IMR-90 (cell line): ENCODE data around the gene ARHGAP24. TPM values are rescaled to one million over a fixed set of nuclear protein-coding genes. Genes with fewer than 3 reads are reported as not detected.

Source experiments
- ATAC-seq: fragments of 200-7000 bp; cut with Tn5 transposase; 2 replicates; pipeline ENCODE4 v1.9.1; 2020; ENCODE audit warnings: low read depth, mild to moderate bottlenecking, moderate library complexity
- BruUV-seq: library from RNA; stranded (reverse); fragments of 400-500 nt; replicated peaks from 2 replicates; lab custom pipeline; 2021; lab: Mats Ljungman, UMichigan
- CTCF ChIA-PET: fragments of 300-600 bp; formaldehyde crosslinking; extraction: SDS; loops from one replicate; lab custom pipeline; 2021; ENCODE audit warnings: antibody characterized with exemption; lab: Yijun Ruan, JAX
- POLR2A ChIA-PET: fragments of 300-600 bp; sonication (Branson Sonifier 250); formaldehyde crosslinking; loops from one replicate; lab custom pipeline; 2022; ENCODE audit warnings: antibody characterized with exemption; ENCODE audit not compliant: unreplicated experiment; lab: Charles Lee
- DNase-seq: peaks from one replicate; pipeline ENCODE4 v3.0.0; 2013
- H2AFZ ChIP-seq: replicated peaks from 2 replicates; pipeline ENCODE3; 2013; ENCODE audit warnings: low read length, mild to moderate bottlenecking; ENCODE audit not compliant: poor library complexity
- H2AK5ac ChIP-seq: 2 replicates; pipeline ENCODE4 v1.6.1; 2013; ENCODE audit warnings: low read depth, low read length, inconsistent platforms
- H2AK9ac ChIP-seq: replicated peaks from 2 replicates; pipeline ENCODE3; 2013; ENCODE audit warnings: mild to moderate bottlenecking, low read depth, low read length, moderate library complexity; ENCODE audit not compliant: poor library complexity
- H2BK120ac ChIP-seq: 2 replicates; pipeline ENCODE4 v1.6.1; 2013; ENCODE audit warnings: low read depth, low read length, inconsistent platforms
- H2BK15ac ChIP-seq: 3 replicates; pipeline ENCODE4 v1.6.1; 2013; ENCODE audit warnings: low read depth, low read length, inconsistent platforms
- H2BK20ac ChIP-seq: 2 replicates; pipeline ENCODE4 v1.6.1; 2013; ENCODE audit warnings: low read depth, mild to moderate bottlenecking, inconsistent platforms, low read length, moderate library complexity
- H2BK5ac ChIP-seq: 2 replicates; pipeline ENCODE4 v1.6.1; 2013; ENCODE audit warnings: mild to moderate bottlenecking, low read depth, low read length, inconsistent platforms; ENCODE audit not compliant: poor library complexity, severe bottlenecking
- H3K14ac ChIP-seq: replicated peaks from 2 replicates; pipeline ENCODE4 v1.6.1; 2013; ENCODE audit warnings: low read depth, low read length, inconsistent platforms
- H3K18ac ChIP-seq: 2 replicates; pipeline ENCODE4 v1.6.1; 2013; ENCODE audit warnings: low read depth, low read length, control low read depth
- H3K23ac ChIP-seq: 2 replicates; pipeline ENCODE4 v1.6.1; 2013; ENCODE audit warnings: low read depth, low read length, inconsistent platforms
- H3K27ac ChIP-seq: 2 replicates; pipeline ENCODE4 v1.5.1; 2013; ENCODE audit warnings: mild to moderate bottlenecking, control low read depth, low read length; ENCODE audit not compliant: insufficient read depth
- H3K27me3 ChIP-seq: 2 replicates; pipeline ENCODE4 v1.6.1; 2013; ENCODE audit warnings: low read length; ENCODE audit not compliant: control insufficient read depth, insufficient read depth
- H3K36me3 ChIP-seq: 2 replicates; pipeline ENCODE4 v1.6.1; 2013; ENCODE audit warnings: low read length, mixed read lengths; ENCODE audit not compliant: control insufficient read depth, insufficient read depth
- H3K4ac ChIP-seq: 2 replicates; pipeline ENCODE4 v1.6.1; 2013; ENCODE audit warnings: low read depth, low read length, inconsistent platforms
- H3K4me1 ChIP-seq: 2 replicates; pipeline ENCODE4 v1.6.1; 2013; ENCODE audit warnings: low read length, mixed read lengths; ENCODE audit not compliant: control insufficient read depth, insufficient read depth
- H3K4me2 ChIP-seq: 2 replicates; pipeline ENCODE4 v1.6.1; 2013; ENCODE audit warnings: low read depth, mild to moderate bottlenecking, control low read depth, low read length, moderate library complexity
- H3K4me3 ChIP-seq: 2 replicates; pipeline ENCODE4 v1.5.1; 2013; ENCODE audit warnings: low read depth, mild to moderate bottlenecking, control low read depth, low read length, moderate library complexity; ENCODE audit not compliant: insufficient read depth
- H3K56ac ChIP-seq: 2 replicates; pipeline ENCODE4 v1.6.1; 2013; ENCODE audit warnings: low read length, inconsistent platforms; ENCODE audit not compliant: insufficient read depth; ENCODE audit errors: extremely low read depth
- H3K79me1 ChIP-seq, 2 experiments: 2 replicates each; pipeline ENCODE4 v1.6.1; 2013; ENCODE audit warnings: low read length in 2 of 2, inconsistent platforms in 1 of 2, low read depth in 1 of 2
- H3K9ac ChIP-seq: 2 replicates; pipeline ENCODE4 v1.6.1; 2013; ENCODE audit warnings: low read depth, low read length, control low read depth
- H3K9me1 ChIP-seq: 2 replicates; pipeline ENCODE4 v1.6.1; 2013; ENCODE audit warnings: low read length, inconsistent platforms; ENCODE audit not compliant: insufficient read depth
- H3K9me3 ChIP-seq: 2 replicates; pipeline ENCODE4 v1.6.1; 2013; ENCODE audit warnings: low read length; ENCODE audit not compliant: control insufficient read depth, insufficient read depth
- H4K20me1 ChIP-seq: 2 replicates; pipeline ENCODE4 v1.6.1; 2013; ENCODE audit warnings: low read length, inconsistent platforms; ENCODE audit not compliant: insufficient read depth
- H4K5ac ChIP-seq: 2 replicates; pipeline ENCODE4 v1.6.1; 2013; ENCODE audit warnings: mild to moderate bottlenecking, low read depth, low read length, control low read depth
- H4K8ac ChIP-seq, 2 experiments: 2 replicates each; pipeline ENCODE4 v1.6.1; 2013; ENCODE audit warnings: low read depth in 2 of 2, low read length in 2 of 2, control low read depth in 1 of 2, inconsistent platforms in 1 of 2
- H4K91ac ChIP-seq: 2 replicates; pipeline ENCODE4 v1.6.1; 2013; ENCODE audit warnings: low read depth, low read length, inconsistent platforms; ENCODE audit not compliant: insufficient read depth
- CEBPB ChIP-seq: IDR thresholded peaks from 2 replicates; pipeline ENCODE4 v1.6.1; 2012; ENCODE audit warnings: low read depth, low read length, improper control_type of control experiment
- POLR2A ChIP-seq: IDR thresholded peaks from 2 replicates; pipeline ENCODE4 v1.6.1; 2012; ENCODE audit warnings: mild to moderate bottlenecking, low read depth, low read length
- RAD21 ChIP-seq: IDR thresholded peaks from 2 replicates; pipeline ENCODE4 v1.6.1; 2012; ENCODE audit warnings: low read length, improper control_type of control experiment
- WGBS, 2 experiments: methylation state at CpG; one replicate each; pipeline versions ENCODE4 v1.1.5 to v1.1.7; 2013; ENCODE audit warnings: missing lambda C conversion rate in 2 of 2; ENCODE audit not compliant: insufficient read length in 1 of 2; ENCODE audit errors: extremely low coverage in 2 of 2; 5-methylcytosine and 5-hydroxymethylcytosine counted together
- dilution Hi-C: fragments of 300-500 bp; cut with HindIII; formaldehyde crosslinking; loops from one replicate; pipeline ENCODE4 v1.14.3; 2018; ENCODE audit warnings: low sequenced_read_pairs; ENCODE audit not compliant: unreplicated experiment
- in situ Hi-C: fragments of 300-500 bp; cut with MboI; formaldehyde crosslinking; loops from 3 replicates; pipeline ENCODE4 v1.14.3; 2019; ENCODE audit warnings: low sequenced_read_pairs, inconsistent platforms, mixed read lengths
- intact Hi-C: fragments of 100-400 bp; cut with micrococcal nuclease; formaldehyde crosslinking; loops from 2 replicates; pipeline ENCODE4 v1.10.0; 2022
- polyA plus RNA-seq, 3 experiments: library from polyadenylated mRNA; depleted of rRNA; stranded (reverse); fragments of >200 nt; gene quantifications; 2 replicates each; pipeline ENCODE4 v1.2.3, GENCODE V29; 2012; ENCODE audit warnings: low replicate concordance in 1 of 3
- total RNA-seq: library from RNA; depleted of rRNA; stranded (reverse); fragments of >200 nt; gene quantifications from 2 replicates; pipeline ENCODE4 v1.2.3, GENCODE V29; 2012
- TF ChIP-seq, protein P1 (sequence below): fragments of 150-350 bp; IDR thresholded peaks from 2 replicates; pipeline ENCODE4 v1.6.1; 2017; ENCODE audit warnings: mild to moderate bottlenecking, antibody characterized with exemption, low read length, low read depth

ARHGAP24 gene
- total and polyA plus RNA-seq, 2 of the 4 experiments (the other 2 are of a cell fraction), result 11.9 to 24.0 TPM

DNA sequence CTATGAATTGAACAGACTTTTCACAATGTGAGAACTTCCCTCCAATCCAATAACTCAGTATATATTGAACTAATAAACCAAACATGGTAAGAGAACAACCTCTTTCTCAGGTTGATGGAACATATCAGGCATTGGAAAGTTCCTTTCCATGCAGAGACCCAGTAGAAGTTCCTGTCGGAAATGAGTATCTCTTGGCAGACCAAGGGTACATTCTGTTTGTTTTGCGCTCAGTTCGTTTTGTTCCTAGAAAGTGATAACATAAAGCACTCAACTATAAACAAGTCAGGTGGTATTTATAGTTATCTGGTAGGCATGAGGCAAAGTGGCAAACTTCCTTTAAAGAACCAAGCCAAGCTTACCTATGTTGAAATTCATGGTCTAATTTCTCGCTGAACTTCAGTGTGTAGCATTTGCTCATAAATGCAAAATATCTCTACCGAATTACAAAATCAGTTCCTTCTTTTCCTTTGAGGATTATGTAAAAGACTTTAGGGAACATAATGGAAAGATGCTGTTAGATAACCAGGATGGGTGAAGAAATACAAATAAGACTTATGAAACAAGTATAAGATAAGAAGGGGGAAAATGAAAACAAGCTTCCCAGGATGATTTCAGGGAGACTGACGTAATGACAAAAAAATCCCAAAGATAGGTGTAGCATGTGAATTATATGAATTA is 120.3 kb downstream of the ARHGAP24 start:
- no peaks in the 10 kb centered on the region for H4K20me1 ChIP-seq
- no peak overlapping the region for H4K91ac ChIP-seq
- no peak overlapping the region for H3K14ac ChIP-seq
- no peak overlapping the region for H2AFZ ChIP-seq
- H3K23ac ChIP-seq, result no peak overlapping the region
- H3K4me2 ChIP-seq, result no peak overlapping the region
- no peak overlapping the region for H3K4me3 ChIP-seq
- no peak overlapping the region for H4K8ac ChIP-seq
- in situ Hi-C loops (no loop called here), dilution Hi-C loops (no loop called here), intact Hi-C loops (no loop called here)
- no peaks in the 10 kb centered on the region for H3K27me3 ChIP-seq
- H3K27ac ChIP-seq, result no peak overlapping the region
- no peak overlapping the region for H2AK9ac ChIP-seq
- TF ChIP-seq, protein P1, sequence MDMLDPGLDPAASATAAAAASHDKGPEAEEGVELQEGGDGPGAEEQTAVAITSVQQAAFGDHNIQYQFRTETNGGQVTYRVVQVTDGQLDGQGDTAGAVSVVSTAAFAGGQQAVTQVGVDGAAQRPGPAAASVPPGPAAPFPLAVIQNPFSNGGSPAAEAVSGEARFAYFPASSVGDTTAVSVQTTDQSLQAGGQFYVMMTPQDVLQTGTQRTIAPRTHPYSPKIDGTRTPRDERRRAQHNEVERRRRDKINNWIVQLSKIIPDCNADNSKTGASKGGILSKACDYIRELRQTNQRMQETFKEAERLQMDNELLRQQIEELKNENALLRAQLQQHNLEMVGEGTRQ, result no peak
- TF ChIP-seq RAD21 (no peak), CEBPB (no peak), POLR2A (no peak)
- no peak overlapping the region for H2BK5ac ChIP-seq
- no CpG with 5 or more reads among the region's 6 CpGs for WGBS, 2 experiments
- DNase-seq (no peak), ATAC-seq (no peak)
- ChIA-PET POLR2A (no interaction called here), CTCF (interaction anchor here (1.0 kb wide), 1 partner anchor 11 kb away, joined by 3 read pairs; no protein-coding TSS in a partner anchor)
- no peaks in the 10 kb centered on the region for H3K79me1 ChIP-seq
- no peak overlapping the region for H3K18ac ChIP-seq
- no peak overlapping the region for H3K9ac ChIP-seq
- no peaks in the 10 kb centered on the region for H3K9me1 ChIP-seq
- H3K56ac ChIP-seq, result no peak overlapping the region
- no peak overlapping the region for H2BK120ac ChIP-seq
- no peak overlapping the region for H2AK5ac ChIP-seq
- H3K36me3 ChIP-seq, result no peaks in the 10 kb centered on the region
- H3K4me1 ChIP-seq, result no peaks in the 10 kb centered on the region
- no peak overlapping the region for H2BK20ac ChIP-seq
- H2BK15ac ChIP-seq, result no peak overlapping the region
- H3K9me3 ChIP-seq, result no peaks in the 10 kb centered on the region
- H4K5ac ChIP-seq, result no peak overlapping the region
- BruUV-seq, result no TSS peak
- H3K4ac ChIP-seq, result no peak overlapping the region
